ENCODE measurements around the gene CYBA.

CYBA gene

GRCh38 chr16:88659160-88659559, 8.3 kb upstream of the CYBA start:
- no peak for DNase-seq

GRCh38 chr16:88658714-88659113, 7.9 kb upstream of the CYBA start:
- DNase-seq: no peak

GRCh38 chr16:88657371-88657770, 6.5 kb upstream of the CYBA start:
- no peak for DNase-seq

- no peak for DNase-seq
Observed at GRCh38 chr16:88656291-88656980, 5.6 kb upstream of the CYBA start.

GRCh38 chr16:88655733-88656281, 5.0 kb upstream of the CYBA start:
- no peak for DNase-seq

- DNase-seq: no peak
Observed at GRCh38 chr16:88655053-88655732, 4.3 kb upstream of the CYBA start.

- no peak for DNase-seq
Observed at GRCh38 chr16:88654363-88655052, 3.7 kb upstream of the CYBA start.

GRCh38 chr16:88653596-88654362, 2.9 kb upstream of the CYBA start:
- no peak for DNase-seq

GRCh38 chr16:88653101-88653500, 2.2 kb upstream of the CYBA start:
- no peak for DNase-seq

GRCh38 chr16:88652762-88653063, 1.9 kb upstream of the CYBA start:
- no peak for DNase-seq

GRCh38 chr16:88651989-88652761, 1.3 kb upstream of the CYBA start:
- DNase-seq: no peak

GRCh38 chr16:88651276-88651988, 579 bp upstream of the CYBA start:
- DNase-seq: no peak

GRCh38 chr16:88649924-88650748, 717 bp downstream of the CYBA start:
- DNase-seq: no peak

- DNase-seq: peak; percentile 72
Observed at GRCh38 chr16:88649195-88649923, 1.5 kb downstream of the CYBA start.

- DNase-seq: no peak
Observed at GRCh38 chr16:88647178-88648070, 3.4 kb downstream of the CYBA start.

- no peak for DNase-seq
Observed at GRCh38 chr16:88646345-88647034, 4.4 kb downstream of the CYBA start.

- DNase-seq: no peak
Observed at GRCh38 chr16:88645941-88646340, 4.9 kb downstream of the CYBA start.

- no peak for DNase-seq
Observed at GRCh38 chr16:88645455-88645854, 5.4 kb downstream of the CYBA start.

GRCh38 chr16:88643644-88643932, 7.3 kb downstream of the CYBA start:
- no peak for DNase-seq

Data from NCI-H1092 (cell line).